Osteocyte (in vitro differentiated cells): ENCODE results near the gene GSTM2. TPM values are rescaled to one million over a fixed set of nuclear protein-coding genes. Genes with fewer than 3 reads are reported as not detected.
"Not testable (repeated sequence)": the region's sequence is repeated elsewhere in the genome, so short reads cannot be mapped to it uniquely, and the experiment has no call there.

Source experiments
- DNase-seq: peaks from one replicate; pipeline ENCODE4 v3.0.0; 2021; ENCODE audit warnings: mixed read lengths; ENCODE audit not compliant: unreplicated experiment; ENCODE audit errors: extremely low spot score
- H3K27ac Mint-ChIP-seq: one replicate; pipeline ENCODE4 v1.8.0; 2021; ENCODE audit warnings: mild to moderate bottlenecking, mixed read lengths; ENCODE audit not compliant: unreplicated experiment
- H3K27me3 Mint-ChIP-seq: one replicate; pipeline ENCODE4 v1.8.0; 2021; ENCODE audit warnings: mixed read lengths; ENCODE audit not compliant: unreplicated experiment
- H3K36me3 Mint-ChIP-seq: one replicate; pipeline ENCODE4 v1.8.0; 2021; ENCODE audit warnings: mixed read lengths; ENCODE audit not compliant: unreplicated experiment
- H3K4me1 Mint-ChIP-seq: one replicate; pipeline ENCODE4 v1.8.0; 2021; ENCODE audit warnings: mixed read lengths; ENCODE audit not compliant: unreplicated experiment
- H3K4me3 Mint-ChIP-seq: one replicate; pipeline ENCODE4 v1.8.0; 2021; ENCODE audit warnings: mild to moderate bottlenecking, moderate library complexity, mixed read lengths; ENCODE audit not compliant: unreplicated experiment
- H3K9me3 Mint-ChIP-seq: one replicate; pipeline ENCODE4 v1.8.0; 2021; ENCODE audit warnings: mixed read lengths; ENCODE audit not compliant: unreplicated experiment
- CTCF ChIP-seq: fragments of 200-600 bp; sonication (generic); IDR thresholded peaks from 2 replicates; pipeline ENCODE4 v1.5.0; 2021; ENCODE audit warnings: antibody characterized with exemption, mild to moderate bottlenecking, moderate library complexity
- total RNA-seq: library from RNA; stranded (reverse); gene quantifications from 2 replicates; pipeline ENCODE4 v1.2.1, GENCODE V29; 2021

GSTM2 gene
- total RNA-seq, 1 donor from 2014 or later: 39.0 TPM

- no peaks in the 10 kb centered on the region for H3K9me3 Mint-ChIP-seq
Measured at GRCh38 chr1:109671067-109671466, 3.2 kb downstream of the GSTM2 start.

DNA sequence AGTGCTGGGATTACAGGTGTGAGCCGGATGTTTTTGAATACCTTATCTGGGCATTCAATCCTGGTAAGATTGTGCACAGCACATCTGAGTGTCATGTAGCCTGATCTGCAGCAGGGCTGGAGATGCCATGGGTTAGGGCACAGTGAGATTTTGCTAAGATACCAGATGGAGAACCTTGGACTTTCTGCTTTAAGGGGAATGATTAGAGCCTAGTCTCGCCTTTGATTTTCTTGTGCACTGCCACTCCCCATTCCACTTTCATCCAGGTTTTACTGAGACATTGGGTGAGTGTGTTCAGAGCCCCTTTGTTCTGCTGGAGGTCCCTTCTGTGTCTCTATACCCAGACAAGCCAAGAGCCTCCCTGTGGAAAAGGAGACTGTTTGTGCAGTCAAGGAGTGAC is 6.0 kb downstream of the GSTM2 start:
- H3K36me3 Mint-ChIP-seq, H3K4me3 Mint-ChIP-seq, H3K27me3 Mint-ChIP-seq, DNase-seq, H3K4me1 Mint-ChIP-seq, H3K9me3 Mint-ChIP-seq, H3K27ac Mint-ChIP-seq: not testable (repeated sequence)

More at GRCh38 chr1:109671067-109671466, 3.2 kb downstream of the GSTM2 start:
- Mint-ChIP-seq H3K27me3 (no peaks in the 10 kb centered on the region), H3K27ac (no peak overlapping the region), H3K4me1 (peaks cover 16% of the 10 kb centered on the region), H3K4me3 (no peak overlapping the region), H3K36me3 (no peaks in the 10 kb centered on the region)
- no peak for DNase-seq
- no peak for TF ChIP-seq CTCF

- not testable (repeated sequence) for H3K9me3 Mint-ChIP-seq
Measured at GRCh38 chr1:109676683-109677381, 9.0 kb downstream of the GSTM2 start.

DNA sequence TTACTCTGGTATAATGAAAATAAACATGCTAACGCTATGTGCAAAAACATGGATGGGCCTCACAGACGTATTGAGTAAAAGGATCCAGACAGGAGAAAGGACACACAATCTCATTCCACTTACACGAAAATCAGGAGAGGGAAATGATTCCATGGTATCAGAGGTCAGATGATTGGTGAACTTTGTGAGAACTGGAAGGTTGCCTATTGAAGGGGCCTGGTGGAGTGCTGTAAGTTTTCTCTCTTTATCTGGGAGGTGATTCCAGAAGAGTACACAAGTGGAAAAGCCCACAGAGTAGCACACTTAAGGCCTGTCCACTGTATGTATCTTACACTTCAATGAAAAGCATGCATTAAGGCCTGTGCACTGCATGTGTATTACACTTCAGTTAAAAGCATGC is 9.6 kb downstream of the GSTM2 start:
- Mint-ChIP-seq H3K4me1 (no peaks in the 10 kb centered on the region), H3K27me3 (no peaks in the 10 kb centered on the region), H3K36me3 (no peaks in the 10 kb centered on the region), H3K27ac (no peak overlapping the region), H3K9me3 (no peaks in the 10 kb centered on the region), H3K4me3 (no peak overlapping the region)
- no peak for TF ChIP-seq CTCF
- DNase-seq: no peak

More at GRCh38 chr1:109676683-109677381, 9.0 kb downstream of the GSTM2 start:
- H3K4me1 Mint-ChIP-seq, DNase-seq, H3K27me3 Mint-ChIP-seq, H3K27ac Mint-ChIP-seq, H3K4me3 Mint-ChIP-seq, H3K36me3 Mint-ChIP-seq: not testable (repeated sequence)

GRCh38 chr1:109678637-109679036 is 10.8 kb downstream of the GSTM2 start:
- not testable (repeated sequence) for H3K4me3 Mint-ChIP-seq, H3K9me3 Mint-ChIP-seq, DNase-seq, H3K36me3 Mint-ChIP-seq, H3K27me3 Mint-ChIP-seq, H3K27ac Mint-ChIP-seq, H3K4me1 Mint-ChIP-seq

GRCh38 chr1:109684777-109685176 is 16.9 kb downstream of the GSTM2 start:
- H3K27me3 Mint-ChIP-seq, H3K36me3 Mint-ChIP-seq, H3K4me3 Mint-ChIP-seq, H3K27ac Mint-ChIP-seq, DNase-seq, H3K9me3 Mint-ChIP-seq, H3K4me1 Mint-ChIP-seq: not testable (repeated sequence)

- H3K36me3 Mint-ChIP-seq, H3K27ac Mint-ChIP-seq, DNase-seq, H3K4me1 Mint-ChIP-seq, H3K27me3 Mint-ChIP-seq, H3K4me3 Mint-ChIP-seq, H3K9me3 Mint-ChIP-seq: not testable (repeated sequence)
Measured at GRCh38 chr1:109685399-109685798, 17.5 kb downstream of the GSTM2 start.

GRCh38 chr1:109685890-109686289 is 18.0 kb downstream of the GSTM2 start:
- H3K27ac Mint-ChIP-seq, H3K9me3 Mint-ChIP-seq, DNase-seq, H3K27me3 Mint-ChIP-seq, H3K4me1 Mint-ChIP-seq, H3K4me3 Mint-ChIP-seq, H3K36me3 Mint-ChIP-seq: not testable (repeated sequence)

DNA sequence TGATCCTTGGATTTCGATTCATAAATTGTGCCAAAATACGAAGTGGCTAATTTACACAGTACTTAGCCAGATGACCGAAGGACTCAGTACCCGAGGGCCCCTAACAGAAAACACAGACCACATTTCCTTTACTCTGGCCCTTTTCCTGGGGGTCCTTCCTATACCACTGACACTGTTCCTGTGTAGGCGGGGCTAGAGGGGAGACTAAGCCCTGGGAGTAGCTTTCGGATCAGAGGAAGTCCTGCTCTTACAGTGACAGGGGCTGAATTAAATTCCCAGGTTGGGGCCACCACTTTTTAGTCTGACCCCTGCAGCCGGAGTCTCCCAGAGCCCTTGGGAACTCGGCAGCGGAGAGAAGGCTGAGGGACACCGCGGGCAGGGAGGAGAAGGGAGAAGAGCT is 19.3 kb downstream of the GSTM2 start:
- Mint-ChIP-seq H3K4me3 (peak overlapping the region; percentile 58), H3K27ac (peak overlapping the region; percentile 78)
- DNase-seq, H3K36me3 Mint-ChIP-seq, H3K27me3 Mint-ChIP-seq, H3K4me1 Mint-ChIP-seq, H3K9me3 Mint-ChIP-seq: not testable (repeated sequence)
